ENCODE measurements around the gene ATR.
A peak's percentile ranks its signal among the peaks of the same experiment; 100 is the strongest.
"Not testable (repeated sequence)": the region's sequence is repeated elsewhere in the genome, so short reads cannot be mapped to it uniquely, and the experiment has no call there.

ATR gene

DNA sequence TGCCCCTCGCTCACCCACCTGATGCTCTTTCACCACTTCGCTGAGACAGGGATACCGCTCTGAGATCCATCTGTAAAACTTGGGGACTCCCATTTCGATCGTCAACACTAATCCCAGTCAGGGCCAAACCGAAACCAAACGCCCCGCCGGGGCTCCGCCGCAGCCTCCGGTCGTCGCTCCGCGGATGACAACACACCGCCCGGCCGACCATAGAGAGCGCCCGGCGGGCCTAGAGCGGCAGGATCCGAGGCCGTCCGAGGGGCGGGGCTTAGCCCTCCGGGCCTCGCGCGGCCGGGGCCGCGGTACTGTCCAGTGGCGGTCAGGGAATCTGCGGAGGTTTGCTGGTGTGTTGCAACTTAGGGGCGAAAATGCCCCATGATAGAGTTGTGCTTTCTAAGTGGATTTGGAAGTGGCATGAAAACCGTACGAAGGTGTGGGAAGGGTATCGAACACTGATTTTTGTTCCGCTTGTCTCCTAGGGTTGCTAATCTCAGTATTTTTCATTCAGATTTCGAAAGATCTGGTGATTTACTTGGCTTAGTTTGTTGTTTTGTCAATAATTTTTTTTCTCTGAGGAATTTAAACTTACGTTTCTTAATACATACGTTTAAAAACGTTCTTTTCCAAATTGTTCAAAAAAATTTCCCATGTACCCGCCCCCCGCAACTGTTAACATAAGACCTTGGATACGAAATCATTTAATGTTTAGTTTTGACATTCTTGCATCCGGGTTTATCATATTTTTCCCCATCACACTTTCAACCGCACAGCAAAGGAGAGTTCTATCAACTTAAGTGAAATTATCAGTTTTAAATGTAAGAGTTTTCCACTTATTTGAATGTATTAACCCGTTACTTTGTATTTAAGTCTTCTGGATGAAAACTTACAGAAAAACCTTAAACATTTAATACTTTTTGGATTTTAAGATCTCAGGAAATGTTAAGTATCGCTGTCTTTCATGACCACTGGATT lies 130.4 kb downstream of the ATR start, which contains the start of gene XRN1:
Gene XRN1, minus strand, starts transcription at position 186 of the 972 bp plus-strand sequence. Its CDS starts 93 bp downstream, at position 93.
- peak; percentile 96 for DNase-seq (ENCODE audit: low spot score)

GRCh38 chr3:142447301-142447851 lies 131.2 kb downstream of the ATR start:
- peak; percentile 34 for DNase-seq (ENCODE audit: low spot score)

DNA sequence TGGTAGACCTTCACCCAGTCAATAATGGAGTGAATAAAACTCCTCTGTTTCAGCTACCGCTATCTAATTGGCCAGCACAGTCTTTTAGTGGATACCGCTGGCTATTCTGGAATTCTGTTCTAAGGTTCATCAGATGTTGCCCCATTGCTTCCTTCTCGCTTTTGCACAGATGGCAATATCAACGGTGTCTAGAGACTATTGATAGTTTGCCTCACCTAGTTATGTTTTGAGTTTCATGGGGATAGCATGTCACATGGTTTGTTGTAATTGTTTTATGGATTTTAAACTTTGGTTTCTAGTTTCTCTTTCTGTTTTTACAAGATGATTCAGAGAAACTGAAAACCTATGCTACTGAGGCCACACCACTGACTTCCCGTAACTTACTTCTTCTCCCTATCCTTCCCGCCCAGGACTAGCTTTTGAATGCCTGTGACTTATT lies 132.7 kb downstream of the ATR start:
- DNase-seq (ENCODE audit: low spot score) = peak; percentile 79

DNA sequence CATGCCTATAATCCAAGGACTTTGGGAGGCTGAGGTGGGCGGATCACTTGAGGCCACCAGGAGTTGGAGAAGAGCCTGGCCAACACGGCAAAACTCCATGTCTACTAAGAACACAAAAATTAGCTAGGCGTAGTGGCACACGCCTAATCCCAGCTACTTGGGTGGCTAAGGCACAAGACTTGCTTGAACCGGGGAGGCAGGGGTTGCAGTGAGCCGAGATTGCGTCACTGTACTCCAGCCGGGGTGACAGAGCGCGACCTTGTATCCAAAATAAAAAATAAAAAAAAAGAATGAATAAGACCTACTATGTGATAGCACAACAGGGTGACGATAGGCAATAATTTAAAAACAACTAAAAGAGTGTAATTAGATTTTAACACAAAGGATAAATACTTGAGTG lies 134.2 kb downstream of the ATR start:
- DNase-seq (ENCODE audit: low spot score) = no peak

DNA sequence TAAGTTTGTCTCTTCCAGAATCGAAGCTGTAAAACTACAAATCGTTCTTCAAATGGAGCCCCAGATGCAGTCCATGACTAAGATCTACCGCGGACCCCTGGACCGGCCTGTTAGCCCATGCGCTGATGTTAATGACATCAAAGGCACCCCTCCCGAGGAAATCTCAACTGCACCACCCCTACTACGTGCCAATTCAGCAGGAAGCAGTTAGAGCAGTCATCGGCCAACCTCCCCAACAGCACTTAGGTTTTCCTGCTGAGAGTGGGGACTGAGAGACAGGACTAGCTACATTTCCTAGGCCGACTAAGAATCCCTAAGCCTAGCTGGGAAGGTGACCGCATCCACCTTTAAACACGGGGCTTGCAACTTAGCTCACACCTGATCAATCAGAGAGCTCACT lies 135.5 kb downstream of the ATR start:
- DNase-seq (ENCODE audit: low spot score) = not testable (repeated sequence)

- not testable (repeated sequence) for DNase-seq (ENCODE audit: low spot score)
These were observed 138.9 kb downstream of the ATR start for GRCh38 chr3:142439499-142440220.

DNA sequence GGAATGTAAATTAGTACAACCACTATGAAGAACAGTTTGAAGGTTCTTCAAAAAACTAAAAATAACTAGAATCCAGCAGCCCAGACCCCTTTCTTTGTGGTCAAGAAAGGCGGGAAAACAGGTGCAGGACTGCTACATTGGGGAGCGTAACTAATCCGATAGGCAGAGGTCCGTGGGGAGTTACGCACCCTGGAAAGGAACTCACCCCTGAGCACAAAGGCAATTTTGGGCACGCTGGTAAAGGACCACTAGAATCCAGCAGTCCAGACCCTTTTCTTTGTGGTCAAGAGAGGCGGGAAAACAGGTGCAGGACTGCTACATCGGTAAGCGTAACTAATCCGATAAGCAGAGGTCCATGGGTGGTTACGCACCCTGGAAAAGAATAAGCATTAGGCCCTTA lies 140.4 kb downstream of the ATR start:
- DNase-seq (ENCODE audit: low spot score) = not testable (repeated sequence)

- DNase-seq (ENCODE audit: low spot score) = no peak
These were observed 141.5 kb downstream of the ATR start for GRCh38 chr3:142436951-142437585.

GRCh38 chr3:142434503-142434902 lies 144.0 kb downstream of the ATR start:
- DNase-seq (ENCODE audit: low spot score) = no peak

DNA sequence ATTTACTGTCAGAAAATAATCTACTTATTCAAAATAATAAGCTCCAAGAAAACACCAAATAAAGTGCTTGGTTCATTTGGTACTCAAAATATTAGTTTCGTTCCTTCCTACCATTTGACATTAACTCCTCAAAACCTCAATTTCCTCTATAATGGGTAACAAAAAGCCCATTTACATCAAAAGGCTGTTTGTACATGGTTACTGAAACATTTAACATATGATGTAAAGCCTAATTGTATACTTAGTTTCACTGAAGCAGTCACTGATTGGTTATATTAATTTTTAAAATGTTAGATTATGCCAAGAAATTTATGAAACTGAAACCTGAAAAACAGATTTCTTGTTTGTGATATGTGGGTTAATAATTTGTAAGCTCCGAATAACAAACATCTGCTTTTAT lies 145.4 kb downstream of the ATR start:
- no peak for DNase-seq (ENCODE audit: low spot score)

DNA sequence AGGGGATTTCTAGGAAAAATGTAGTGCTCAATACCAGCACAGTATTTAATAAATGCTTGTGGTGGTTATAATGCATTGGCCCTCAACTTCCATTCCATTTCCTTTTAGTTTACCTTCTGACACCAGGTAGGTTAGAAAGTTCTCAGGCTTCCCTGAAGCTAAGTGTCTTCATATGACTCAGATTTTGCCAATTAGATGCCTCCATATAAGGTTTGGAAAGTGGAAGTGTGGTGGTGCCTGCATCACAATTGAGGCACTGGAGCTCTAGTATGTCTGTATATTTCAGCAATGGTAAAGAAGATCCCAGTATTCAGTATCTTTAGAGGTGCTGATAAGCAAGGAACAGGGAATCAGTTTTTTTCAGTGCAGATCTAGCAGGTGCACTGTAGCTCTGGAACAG lies 149.0 kb downstream of the ATR start:
- no peak for DNase-seq (ENCODE audit: low spot score)

DNA sequence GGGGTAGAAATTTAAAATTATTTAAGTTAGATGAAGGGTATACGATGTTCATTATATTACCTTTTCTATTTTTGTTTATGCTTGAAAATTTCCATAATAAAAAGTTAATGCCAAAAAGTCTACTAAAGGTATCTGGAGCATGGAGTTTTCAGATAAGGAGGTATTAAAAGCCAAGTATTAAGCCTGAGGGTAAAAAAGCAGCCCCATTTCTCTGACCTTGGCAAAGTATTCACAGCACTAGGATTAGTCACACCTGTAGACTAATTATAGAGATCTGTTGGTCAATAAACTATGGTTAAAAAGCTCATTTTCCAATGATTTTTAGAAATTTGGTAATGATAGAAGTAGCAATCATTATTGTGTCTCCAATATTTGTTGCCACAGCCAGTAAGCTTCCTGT lies 153.8 kb downstream of the ATR start:
- DNase-seq (ENCODE audit: low spot score) = no peak

GRCh38 chr3:142418926-142419592 lies 159.5 kb downstream of the ATR start:
- no peak for DNase-seq (ENCODE audit: low spot score)

DNA sequence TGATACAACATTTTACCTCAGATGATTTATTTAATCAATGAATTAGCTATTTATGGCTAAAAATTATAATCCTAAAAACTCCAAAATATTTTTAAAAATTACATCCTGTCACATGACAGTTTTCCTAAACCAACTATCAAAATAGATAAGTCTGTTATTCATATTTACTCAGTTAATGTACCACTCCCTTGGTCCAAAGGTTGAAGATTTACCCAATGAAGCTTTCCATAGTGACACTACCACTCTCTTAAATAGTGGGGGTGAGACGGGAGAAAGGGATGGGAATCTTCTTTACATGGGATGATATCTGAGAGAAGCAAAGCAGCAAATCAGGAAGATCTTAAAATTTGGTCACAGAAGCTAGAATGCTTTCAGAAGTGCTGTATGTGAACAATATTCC lies 161.2 kb downstream of the ATR start:
- DNase-seq (ENCODE audit: low spot score) = no peak

- not testable (repeated sequence) for DNase-seq (ENCODE audit: low spot score)
These were observed 178.0 kb downstream of the ATR start for GRCh38 chr3:142400537-142400936.
